Suppressor macrophage (primary cell): Measurements from ENCODE around the gene PDLIM3.
"Not testable (repeated sequence)": the region's sequence is repeated elsewhere in the genome, so short reads cannot be mapped to it uniquely, and the experiment has no call there.

ENCODE experiments used
- DNase-seq, 4 experiments: peaks; one replicate each; pipeline ENCODE4 v3.0.0-alpha.2; 2020 to 2022
- total RNA-seq, 17 experiments: gene quantifications; one replicate each; lab custom pipeline; 2026; ENCODE audit warnings: mixed read lengths in 6 of 17, inconsistent platforms in 3 of 17; lab: John Stamatoyannopoulos, UW

PDLIM3 gene, protein sequence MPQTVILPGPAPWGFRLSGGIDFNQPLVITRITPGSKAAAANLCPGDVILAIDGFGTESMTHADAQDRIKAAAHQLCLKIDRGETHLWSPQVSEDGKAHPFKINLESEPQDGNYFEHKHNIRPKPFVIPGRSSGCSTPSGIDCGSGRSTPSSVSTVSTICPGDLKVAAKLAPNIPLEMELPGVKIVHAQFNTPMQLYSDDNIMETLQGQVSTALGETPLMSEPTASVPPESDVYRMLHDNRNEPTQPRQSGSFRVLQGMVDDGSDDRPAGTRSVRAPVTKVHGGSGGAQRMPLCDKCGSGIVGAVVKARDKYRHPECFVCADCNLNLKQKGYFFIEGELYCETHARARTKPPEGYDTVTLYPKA
- 0 to 2.8 (median 0) reads per million in 17 experiments for total RNA-seq

DNA sequence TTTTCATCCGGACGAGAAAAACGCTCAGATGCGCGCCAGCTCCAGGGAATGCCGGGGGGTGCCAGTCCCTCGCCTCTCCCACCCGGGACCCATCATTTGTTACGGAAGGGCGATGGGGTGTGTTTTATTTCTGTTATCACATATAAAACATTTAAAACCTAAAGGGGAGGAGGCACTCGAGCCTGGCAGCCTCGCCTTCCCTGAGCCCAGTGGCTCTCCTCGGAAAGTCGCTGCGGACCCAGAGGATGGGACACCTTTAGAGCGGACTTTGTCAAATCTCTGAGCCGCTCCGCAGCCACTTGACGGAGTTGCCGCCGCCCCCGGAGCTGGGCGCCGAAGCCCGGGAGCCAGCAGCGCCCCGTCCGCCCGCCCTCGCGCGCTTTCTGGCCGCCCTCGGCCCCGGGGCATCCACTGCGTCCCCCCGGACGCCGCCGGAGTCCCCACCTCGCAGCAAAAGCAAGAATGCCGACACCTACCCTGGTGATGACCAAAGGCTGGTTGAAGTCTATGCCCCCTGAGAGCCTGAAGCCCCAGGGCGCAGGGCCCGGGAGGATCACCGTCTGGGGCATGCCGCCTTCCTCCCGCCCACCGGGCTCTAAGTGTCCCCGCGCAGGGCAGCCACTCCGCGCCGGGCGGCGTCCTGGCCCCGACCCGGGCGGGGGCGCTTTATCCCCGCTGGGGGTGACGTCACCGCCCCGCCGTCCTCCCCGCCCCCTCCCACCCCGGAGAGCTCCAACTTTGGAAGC lies at the start of gene PDLIM3:
PDLIM3 (minus strand) TSS at position 642 of the 746 bp plus-strand sequence; CDS start at position 569, 73 bp downstream.
- no peak for DNase-seq

DNA sequence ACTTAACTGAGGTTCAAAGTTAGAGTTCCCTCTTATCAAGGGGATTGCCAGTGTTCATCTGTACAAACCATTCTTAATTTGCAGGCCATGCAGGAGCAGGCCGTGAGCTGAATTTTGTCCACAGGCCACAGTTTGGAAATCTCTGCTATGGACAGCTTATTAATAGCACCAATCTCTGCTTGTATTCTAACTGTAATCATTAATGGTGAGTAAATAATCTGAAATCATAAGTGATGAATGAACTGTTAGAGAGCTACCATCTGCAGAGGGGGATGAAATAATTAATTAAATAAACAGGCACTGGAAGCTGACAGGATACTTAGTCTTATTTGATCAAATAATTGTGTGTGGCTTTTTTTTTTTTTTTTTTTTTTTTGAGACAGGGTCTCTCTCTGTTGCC lies 48.5 kb upstream of the PDLIM3 start:
- DNase-seq: no peak

DNA sequence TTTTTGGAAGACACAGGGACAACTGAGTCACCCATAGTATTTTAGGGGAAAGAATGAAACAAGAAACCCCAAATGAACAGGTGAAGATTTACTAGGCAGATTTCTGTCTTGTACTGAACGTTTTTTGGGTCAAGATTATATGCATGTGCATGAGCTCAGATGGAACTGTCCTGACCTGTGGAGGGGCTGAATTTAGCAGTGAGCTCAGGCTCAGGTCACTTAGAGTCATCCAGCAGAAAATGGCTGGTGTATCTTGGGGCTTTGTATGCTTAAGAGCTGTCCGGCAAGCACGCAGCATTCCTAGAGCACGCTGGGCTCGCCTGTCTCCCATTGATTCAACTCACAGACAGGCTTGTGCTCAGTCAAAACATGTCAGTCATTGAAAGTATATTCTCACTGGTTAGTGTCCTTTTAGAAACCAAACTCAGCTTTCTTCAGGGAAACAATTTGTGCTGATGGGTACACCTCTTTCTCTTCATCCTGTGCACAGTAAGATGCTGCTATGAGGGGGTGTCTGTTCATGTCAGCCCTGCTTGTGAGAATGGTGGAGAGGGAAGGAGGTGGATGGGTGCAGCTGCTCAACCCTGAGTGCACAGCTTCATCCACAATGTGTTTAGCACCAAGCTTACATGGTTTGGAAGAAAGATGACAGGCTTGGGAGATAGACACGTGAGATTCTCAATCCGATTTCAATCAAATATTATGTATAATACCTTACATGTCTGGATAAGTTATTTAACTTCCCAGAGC lies 47.5 kb upstream of the PDLIM3 start:
- no peak for DNase-seq

DNA sequence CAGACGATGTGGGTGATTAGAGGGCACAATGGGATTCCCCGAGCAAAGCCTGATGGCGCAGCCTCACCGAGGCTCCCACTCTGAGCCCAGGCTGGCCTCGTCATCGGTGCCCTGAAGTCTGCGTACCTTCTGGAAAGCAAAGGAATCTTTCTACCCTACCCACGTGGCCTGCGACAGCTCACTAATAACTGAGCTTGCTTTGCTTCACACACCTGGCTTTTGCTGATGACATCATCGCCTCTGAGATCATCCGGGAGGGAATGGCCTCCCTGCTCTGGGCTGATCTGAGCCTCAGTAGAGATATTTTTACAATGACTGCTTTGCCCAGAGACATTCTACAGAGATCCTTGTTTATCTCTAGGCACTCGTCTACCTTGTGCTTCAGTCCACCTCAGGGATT lies 45.4 kb upstream of the PDLIM3 start:
- DNase-seq: no peak

DNA sequence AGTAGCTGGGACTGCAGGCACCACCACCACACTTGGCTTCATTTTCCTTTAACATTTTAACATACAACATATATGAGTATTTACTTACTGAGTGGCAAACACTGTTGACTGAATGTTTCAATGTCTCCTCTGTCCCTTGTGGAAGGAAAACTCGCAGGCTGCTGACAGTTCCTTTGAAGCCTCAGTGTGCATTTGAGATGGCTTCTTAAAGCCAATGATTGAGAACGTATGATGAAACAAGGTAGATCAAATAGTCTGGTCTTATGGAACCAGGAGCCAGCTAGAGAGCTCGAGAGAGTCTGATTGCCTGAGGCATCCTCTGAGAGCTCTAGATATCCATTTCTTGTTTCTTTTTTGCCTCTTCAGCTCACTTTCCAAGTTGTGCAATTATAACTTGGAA lies 43.0 kb upstream of the PDLIM3 start:
- DNase-seq: no peak

DNA sequence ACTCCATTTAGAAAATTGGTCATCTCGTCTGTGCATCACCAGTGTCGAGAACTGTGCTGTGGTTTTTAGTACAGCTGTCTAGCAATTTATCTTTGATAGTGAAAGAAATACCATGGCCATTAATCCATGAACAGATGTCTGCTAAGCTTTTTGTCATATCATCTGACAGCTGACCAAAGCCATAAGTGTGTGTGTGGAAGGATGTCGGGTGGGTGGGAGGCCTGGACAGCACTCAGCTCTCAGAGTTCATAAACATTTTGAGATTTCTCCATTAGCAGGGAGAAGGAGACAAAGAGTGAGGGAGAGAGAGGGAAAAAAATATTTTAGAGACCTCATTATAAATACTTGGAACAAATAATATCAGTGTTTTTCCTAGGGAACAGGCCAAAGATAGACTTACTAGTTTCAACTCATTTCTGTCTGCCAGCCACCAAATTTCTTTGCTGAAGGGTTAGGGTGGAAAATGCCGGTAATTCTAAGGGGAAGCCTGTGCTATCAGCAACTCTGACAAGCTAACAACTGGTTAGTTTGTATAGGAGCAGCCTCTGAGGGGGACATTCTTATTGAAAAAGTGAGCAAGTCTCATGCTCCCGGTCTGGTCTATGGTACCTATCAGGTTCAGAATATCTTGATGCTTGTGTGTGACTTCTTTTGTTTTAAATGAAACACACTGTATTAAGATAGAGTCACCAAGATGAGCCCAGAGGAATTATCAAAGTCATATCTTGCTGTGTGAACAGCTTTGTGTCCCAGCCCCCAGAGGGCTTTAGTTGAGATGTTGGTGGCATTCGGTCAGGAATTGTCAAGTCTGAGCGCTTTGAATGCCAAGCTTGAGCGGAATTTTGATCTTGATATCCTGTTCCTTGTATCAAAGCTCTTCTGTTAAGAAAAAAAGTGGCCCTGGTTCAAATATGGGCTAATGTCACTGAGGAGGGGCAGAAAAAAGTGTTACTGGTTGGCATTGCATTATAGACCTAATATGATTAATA lies 41.9 kb upstream of the PDLIM3 start:
- no peak for DNase-seq

DNA sequence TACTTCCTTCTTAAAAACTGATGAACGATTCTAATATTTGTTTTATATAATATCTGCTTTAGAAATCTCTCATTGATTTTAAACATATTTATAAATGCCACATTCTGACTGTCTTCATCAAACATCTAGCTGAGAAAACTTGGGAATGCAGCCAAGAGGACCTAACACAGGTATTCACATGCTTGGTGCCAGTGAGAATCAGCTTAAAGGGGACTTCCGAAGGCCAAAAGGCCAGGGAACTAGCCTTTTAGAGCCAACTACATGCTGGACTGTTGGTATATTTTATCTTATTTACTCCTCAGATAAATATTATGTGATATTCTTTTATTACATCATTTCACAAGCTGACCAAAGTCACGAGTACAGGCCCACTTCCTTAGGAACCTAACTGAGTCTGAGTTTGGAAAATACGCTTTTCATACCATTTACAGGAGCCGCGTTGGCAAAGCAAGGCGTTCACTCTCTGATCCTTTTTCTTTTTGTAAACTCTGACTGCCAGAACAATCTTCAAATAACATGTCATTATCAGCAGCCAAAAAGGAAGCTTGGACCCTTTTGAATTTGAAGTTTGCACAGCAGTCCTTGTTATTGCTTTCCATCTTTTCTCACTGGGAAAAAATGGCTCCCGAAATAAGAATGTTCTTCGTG lies 41.1 kb upstream of the PDLIM3 start:
- no peak for DNase-seq

DNA sequence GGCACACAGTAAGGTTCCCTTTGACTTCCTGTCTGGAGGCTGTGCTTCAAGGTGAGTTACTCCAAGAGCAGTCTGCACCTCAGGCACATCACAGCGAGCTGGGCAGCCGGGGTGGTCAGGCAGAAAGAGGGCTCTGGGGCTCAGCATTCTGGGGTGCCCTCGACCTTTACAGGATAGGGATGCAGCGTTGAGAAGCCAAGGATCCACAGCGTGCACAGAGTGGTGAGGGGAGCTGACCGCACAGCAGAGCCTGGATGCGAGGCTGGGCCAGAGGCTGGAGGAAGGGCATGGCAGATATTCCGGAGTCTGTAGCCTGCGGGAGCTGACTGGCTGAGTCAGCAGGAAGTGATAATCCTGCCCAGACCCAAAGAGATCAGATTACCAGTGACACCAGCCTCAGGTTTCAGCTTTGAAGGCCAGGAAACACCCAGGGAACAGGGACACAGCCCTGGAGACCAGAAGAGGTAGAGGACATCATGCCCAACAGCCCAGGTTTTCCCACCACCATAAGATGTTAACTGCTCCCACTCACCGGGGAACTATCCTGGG lies 38.4 kb upstream of the PDLIM3 start:
- DNase-seq: no peak

DNA sequence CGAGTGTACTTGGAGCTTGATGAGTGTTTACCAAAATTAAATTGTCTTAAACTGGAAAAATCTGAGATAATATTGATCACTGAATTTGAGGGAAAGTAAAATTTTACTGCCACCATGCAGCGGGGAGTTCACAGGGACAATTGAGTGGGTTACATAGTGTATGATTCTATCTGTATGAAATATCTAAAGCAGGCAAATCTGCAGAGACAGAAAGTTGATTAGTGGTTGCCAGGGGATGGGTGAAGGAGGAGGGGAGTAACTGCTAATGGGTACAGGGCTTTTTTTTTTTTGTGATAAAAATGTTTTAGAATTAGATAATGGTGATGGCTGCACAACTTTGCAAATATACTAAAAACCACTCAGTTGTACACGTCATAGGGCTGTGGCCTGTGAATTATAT lies 35.4 kb upstream of the PDLIM3 start:
- no peak for DNase-seq

DNA sequence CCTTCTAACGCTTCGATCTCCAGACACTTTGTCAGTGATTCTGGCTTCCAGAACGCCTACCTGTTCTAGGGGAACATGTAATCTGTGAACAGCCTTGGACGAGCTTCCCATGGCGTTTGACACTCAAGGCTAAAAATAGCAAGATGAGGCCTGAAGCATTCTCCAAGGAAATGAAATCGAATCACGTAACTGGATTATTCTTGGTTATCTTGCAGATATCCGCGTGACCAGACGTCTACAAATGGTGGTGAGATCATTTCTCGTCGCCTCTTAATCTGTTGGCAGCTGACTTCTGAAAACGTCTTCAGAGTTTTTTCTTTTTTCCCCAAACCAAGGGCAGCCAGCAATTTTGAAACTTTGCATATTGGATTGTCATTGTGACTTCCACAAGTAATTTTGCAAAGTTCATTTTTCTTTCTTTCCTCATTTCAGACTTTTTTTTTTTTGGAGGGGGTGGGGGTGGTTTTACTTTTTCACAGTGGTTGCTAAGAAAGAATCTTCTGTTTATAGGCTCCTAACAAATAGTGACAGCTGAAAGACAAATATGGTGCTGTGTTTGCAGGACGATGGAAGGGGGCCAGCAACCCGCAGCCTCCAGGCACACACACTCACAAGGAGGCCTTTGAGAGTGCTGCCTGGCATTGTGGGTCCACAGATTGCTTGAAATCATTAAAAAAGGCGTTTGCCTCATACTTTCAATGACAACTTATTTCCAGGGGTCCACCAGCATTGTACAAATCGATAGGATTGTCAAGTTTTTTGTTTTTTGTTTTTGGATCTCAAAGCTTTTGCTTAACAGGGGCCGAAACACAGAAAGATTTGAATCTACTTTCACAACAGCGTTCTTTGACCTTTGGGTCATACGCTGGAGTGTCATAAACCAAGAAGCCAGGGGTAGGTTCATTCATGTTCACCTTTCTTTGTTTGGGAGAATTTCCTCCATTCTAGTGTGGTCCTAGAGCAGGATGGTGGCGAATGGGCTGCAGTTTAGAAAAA lies 32.4 kb upstream of the PDLIM3 start:
- no peak for DNase-seq

DNA sequence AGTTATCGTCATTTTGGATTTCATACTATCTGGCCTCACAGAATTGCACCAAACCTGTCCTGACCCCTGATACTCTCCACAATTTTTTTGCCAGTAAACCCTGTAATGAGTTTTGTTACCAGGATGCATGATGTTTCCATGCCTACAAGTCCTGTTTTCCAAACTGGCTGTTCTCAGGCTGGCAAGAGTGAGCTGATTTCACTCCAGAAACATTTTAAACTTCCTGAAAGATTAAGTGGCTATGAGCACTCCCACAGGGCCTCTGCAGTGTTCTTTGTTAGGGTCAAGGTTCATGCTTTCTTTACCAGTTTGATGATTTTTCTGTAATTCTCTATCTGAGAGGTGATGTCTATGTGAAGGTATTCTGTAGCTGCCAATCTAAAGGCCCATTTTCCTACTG lies 31.7 kb upstream of the PDLIM3 start:
- DNase-seq: no peak

DNA sequence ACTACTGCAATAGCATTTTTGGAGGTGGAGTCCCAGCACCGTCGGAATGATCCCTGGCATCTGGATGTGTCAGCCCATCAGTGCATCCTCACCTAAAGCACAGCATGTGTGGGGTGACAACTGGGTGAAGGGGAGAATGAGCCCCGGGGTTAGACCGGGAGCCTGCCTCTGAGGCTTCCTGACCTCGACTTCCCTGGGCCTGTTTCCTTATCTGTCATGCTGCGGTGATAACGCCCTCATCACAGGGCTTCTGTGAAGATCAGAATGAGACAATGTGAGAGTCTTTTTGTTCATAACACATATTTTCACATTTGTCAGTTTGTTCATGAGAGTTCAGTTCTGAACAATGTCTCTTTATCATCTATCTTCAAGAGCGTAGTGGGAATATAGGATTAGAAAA lies 31.1 kb upstream of the PDLIM3 start:
- DNase-seq: no peak

DNA sequence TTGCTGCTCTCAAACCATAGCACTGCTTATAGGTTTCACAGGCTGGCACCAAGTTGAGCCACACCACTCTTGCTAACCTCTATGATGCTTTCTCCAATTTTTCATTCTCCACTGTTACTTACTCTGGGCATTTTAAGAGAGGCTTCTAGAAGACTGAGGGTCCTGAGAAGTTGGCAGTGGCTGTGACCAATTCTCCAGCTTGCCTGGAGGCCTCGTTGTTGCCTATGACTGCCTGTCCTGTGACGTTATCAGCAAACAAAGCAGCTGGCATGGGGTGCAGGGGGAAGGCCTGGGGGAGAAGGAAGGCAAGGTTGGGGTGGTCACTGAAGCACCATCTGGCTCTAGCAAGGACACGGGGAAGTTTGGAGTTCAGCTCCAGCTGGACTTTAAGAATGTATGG lies 30.4 kb upstream of the PDLIM3 start:
- DNase-seq: no peak

DNA sequence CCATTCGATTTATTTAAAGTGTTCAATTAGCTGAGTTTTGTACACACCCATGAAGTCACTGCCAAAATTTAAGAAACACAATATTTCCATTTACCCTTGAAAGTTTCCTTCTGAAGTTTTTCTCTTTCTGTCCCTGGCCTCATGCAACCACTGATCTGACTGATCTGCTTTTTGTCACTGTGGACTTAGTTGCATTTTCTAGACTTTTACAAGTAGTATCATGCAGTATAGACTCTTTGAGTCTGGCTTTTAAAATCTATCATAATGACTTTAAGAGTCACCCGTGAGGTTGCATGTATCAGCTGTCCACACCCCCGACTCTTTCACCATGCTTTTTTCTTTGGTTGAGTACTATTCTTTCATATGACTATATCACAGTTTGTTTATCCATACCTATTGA lies 29.0 kb upstream of the PDLIM3 start:
- no peak for DNase-seq

DNA sequence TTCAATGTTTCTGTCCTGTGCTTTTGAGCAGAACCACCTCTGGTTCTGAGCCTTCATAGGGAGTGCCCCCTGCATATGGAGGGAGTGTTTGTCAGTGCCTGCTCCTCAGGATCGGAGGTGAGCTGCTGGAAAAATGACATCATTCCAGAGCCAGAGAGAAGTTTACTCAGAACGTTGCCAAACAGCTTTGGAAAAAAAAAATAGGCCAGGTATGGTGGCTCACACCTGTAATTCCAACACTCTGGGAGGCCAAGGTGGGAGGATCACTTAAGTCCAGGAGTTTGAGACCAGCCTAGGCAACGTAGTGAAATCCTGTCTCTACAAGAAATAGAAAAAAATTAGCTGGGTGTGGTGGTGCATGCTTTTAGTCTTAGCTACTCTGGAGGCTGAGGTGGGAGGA lies 27.2 kb upstream of the PDLIM3 start:
- DNase-seq: no peak

DNA sequence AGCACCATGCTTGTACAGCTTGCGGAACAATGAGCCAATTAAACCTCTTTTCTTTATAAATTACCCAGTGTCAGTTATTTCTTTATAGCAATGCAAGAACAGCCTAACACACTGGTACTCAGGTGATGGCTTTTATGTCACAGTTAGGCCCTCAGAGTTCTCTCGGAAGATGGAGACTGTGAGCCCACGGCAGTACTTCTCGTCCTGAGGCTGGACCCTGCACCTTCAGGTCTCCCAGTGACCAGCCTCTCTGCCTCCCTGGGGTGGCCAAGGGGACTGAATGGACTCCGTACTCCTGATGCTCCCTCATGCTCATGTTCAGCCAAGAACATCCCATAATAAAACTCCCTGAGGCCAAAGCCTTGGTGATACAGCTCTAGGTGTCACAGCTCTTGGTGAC lies 25.0 kb upstream of the PDLIM3 start:
- DNase-seq: no peak

DNA sequence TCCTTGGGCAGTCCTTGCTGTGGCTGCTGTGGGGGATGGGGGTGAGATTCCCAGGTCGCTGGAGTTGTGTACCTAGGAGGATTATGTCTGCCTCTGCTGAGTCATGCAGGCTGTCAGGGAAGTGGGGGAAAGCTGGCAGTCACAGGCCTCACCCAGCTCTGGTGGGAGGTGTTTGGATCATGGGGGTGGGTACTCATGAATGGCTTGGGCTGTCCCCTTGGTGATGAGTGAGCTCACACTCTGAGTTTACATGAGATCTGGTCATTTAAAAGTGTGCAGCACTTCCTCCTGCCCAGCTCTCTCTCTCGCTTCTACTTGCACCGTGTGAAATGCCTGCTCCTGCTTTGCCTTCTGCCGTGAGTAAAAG lies 24.6 kb upstream of the PDLIM3 start:
- no peak for DNase-seq

DNA sequence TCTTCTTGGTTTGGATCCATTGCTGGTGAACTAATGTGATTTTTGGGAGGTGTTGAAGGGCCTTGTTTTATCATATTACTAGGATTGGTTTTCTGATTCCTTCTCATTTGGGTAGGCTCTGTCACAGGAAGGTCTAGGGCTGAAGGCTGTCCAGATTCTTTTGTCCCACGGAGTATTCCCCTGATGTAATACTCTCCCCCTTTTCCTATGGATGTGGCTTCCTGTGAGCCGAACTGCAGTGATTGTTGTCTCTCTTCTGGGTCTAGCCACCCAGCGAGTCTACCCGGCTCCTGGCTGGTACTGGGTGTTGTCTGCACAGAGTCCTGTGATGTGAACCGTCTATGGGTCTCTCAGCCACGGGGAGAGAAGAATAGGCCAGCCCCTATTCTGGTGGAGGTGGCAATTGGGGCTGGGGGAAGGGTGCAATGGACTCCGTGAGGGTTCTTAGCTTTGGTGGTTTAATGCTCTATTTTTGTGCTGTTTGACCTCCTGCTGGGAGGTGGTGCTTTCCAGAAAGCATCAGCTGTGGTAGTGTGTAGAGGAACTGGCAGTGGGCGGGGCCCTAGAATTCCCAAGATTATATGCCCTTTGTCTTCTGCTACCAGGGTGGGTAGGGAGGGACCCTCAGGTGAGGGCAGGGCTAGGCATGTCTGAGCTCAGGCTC lies 24.1 kb upstream of the PDLIM3 start:
- DNase-seq: not testable (repeated sequence)

DNA sequence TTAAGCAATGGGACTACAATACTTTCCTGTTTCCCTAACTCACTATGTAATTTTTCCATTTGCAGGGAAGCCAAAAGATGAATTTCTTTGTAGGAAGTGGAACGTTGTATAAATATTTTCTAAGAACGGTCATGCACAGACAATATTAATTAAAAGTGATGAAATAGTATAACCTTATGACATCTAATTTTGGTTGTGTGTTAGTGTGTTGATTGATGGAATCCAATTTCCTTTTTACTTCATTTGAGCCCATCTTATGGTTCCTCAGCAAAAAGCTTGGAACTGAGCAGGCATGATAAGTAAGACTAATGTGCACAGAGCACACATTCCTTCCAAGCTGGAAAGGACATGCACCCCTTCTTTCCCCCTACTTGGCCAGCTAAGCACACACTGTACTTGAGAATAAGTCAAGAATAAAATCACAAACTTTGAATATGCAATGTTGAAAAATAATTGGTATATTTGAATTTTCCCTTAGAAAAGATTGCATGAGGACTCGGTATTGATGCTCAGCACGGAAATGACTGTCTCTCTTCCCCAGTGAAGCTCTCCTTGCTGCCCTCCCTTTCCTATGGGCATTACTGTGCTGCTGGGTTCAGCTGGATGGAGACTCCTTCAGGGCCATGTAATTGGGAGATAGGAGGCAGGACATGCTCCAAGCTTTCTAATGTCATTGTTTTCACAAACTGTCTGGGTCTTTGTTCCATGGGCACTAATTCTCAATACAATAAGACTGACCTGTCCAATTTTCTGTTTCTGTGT lies 19.2 kb upstream of the PDLIM3 start:
- DNase-seq: no peak
